HL-60 (cell line): ENCODE measurements around the gene NUDT6.

Experiments
- GABPA ChIP-seq: IDR thresholded peaks from 2 replicates; pipeline ENCODE4 v1.6.1; 2012; ENCODE audit warnings: low read depth
- POLR2AphosphoS5 ChIP-seq: IDR thresholded peaks from 2 replicates; pipeline ENCODE4 v1.6.1; 2012; ENCODE audit warnings: low read depth
- REST ChIP-seq: IDR thresholded peaks from 2 replicates; pipeline ENCODE4 v1.6.1; 2012; ENCODE audit warnings: low read depth; ENCODE audit not compliant: insufficient replicate concordance
- SPI1 ChIP-seq: IDR thresholded peaks from 2 replicates; pipeline ENCODE4 v1.6.1; 2012; ENCODE audit warnings: low read depth, mild to moderate bottlenecking, borderline replicate concordance
- TF ChIP-seq, protein P1 (sequence below): IDR thresholded peaks from one replicate; pipeline ENCODE4 v1.5.1; 2011; ENCODE audit warnings: low read length, control low read depth, inconsistent platforms; ENCODE audit not compliant: insufficient read depth

DNA sequence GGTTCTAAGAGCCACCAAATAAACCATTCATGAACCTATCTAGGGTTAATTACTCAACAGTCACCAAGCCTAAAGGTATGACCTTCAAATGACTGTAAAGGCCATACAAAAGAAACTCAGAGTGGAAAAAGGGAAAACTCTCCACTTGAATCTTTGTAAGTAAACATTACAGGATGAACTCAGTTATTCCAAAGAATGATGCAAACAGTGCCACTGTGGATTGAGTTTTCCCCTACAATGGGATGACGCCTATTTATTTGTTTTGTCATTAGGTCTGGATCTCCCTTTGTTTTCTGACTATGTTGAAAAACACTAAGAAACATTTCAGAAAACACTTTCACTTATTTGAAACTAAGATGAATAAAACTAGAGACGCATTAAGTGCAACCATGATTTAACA lies 12.7 kb downstream of the NUDT6 start:
- TF ChIP-seq, protein P1, sequence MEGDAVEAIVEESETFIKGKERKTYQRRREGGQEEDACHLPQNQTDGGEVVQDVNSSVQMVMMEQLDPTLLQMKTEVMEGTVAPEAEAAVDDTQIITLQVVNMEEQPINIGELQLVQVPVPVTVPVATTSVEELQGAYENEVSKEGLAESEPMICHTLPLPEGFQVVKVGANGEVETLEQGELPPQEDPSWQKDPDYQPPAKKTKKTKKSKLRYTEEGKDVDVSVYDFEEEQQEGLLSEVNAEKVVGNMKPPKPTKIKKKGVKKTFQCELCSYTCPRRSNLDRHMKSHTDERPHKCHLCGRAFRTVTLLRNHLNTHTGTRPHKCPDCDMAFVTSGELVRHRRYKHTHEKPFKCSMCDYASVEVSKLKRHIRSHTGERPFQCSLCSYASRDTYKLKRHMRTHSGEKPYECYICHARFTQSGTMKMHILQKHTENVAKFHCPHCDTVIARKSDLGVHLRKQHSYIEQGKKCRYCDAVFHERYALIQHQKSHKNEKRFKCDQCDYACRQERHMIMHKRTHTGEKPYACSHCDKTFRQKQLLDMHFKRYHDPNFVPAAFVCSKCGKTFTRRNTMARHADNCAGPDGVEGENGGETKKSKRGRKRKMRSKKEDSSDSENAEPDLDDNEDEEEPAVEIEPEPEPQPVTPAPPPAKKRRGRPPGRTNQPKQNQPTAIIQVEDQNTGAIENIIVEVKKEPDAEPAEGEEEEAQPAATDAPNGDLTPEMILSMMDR, result no peak
- TF ChIP-seq POLR2AphosphoS5 (no peak), REST (no peak), SPI1 (no peak), GABPA (no peak)
